GM21381 (cell line): Measurements from ENCODE around the gene ABHD6.
"Not testable (repeated sequence)": the region's sequence is repeated elsewhere in the genome, so short reads cannot be mapped to it uniquely, and the experiment has no call there.

ENCODE experiments used
- ATAC-seq: cut with Tn5 transposase; IDR thresholded peaks from one replicate; pipeline ENCODE4 v1.9.1; 2021; ENCODE audit warnings: mild to moderate bottlenecking, moderate library complexity; ENCODE audit not compliant: unreplicated experiment

Gene ABHD6

GRCh38 chr3:58209933-58210332 lies 27.7 kb upstream of the ABHD6 start:
- ATAC-seq = no peak

- no peak for ATAC-seq
These were observed 26.7 kb upstream of the ABHD6 start, which contains the start of gene DNASE1L3 for GRCh38 chr3:58210761-58211460. TSS of gene DNASE1L3 (minus strand) at chr3:58210972. CDS start at chr3:58210906, 66 bp downstream.

GRCh38 chr3:58214484-58215316 lies 22.9 kb upstream of the ABHD6 start:
- peak; percentile 74 for ATAC-seq

GRCh38 chr3:58215317-58216025 lies 22.1 kb upstream of the ABHD6 start:
- ATAC-seq = no peak

- ATAC-seq = no peak
These were observed 20.9 kb upstream of the ABHD6 start for GRCh38 chr3:58216496-58217195.

- ATAC-seq = peak; percentile 34
These were observed 20.3 kb upstream of the ABHD6 start for GRCh38 chr3:58217209-58217811.

GRCh38 chr3:58218904-58219303 lies 18.7 kb upstream of the ABHD6 start:
- no peak for ATAC-seq

- no peak for ATAC-seq
These were observed 15.3 kb upstream of the ABHD6 start for GRCh38 chr3:58222161-58222724.

- ATAC-seq = no peak
These were observed 13.7 kb upstream of the ABHD6 start for GRCh38 chr3:58223855-58224254.

GRCh38 chr3:58227933-58228332 lies 9.7 kb upstream of the ABHD6 start:
- ATAC-seq = not testable (repeated sequence)

GRCh38 chr3:58230876-58231552 lies 6.6 kb upstream of the ABHD6 start:
- no peak for ATAC-seq

GRCh38 chr3:58231666-58232065 lies 5.9 kb upstream of the ABHD6 start:
- no peak for ATAC-seq

- no peak for ATAC-seq
These were observed 3.1 kb upstream of the ABHD6 start for GRCh38 chr3:58234516-58234931.

GRCh38 chr3:58235970-58236369 lies 1.6 kb upstream of the ABHD6 start:
- ATAC-seq = no peak

- no peak for ATAC-seq
These were observed 910 bp upstream of the ABHD6 start for GRCh38 chr3:58236527-58237237.

GRCh38 chr3:58237941-58238681 lies 519 bp downstream of the ABHD6 start:
- peak; percentile 29 for ATAC-seq

- no peak for ATAC-seq
These were observed 1.2 kb downstream of the ABHD6 start for GRCh38 chr3:58238830-58239229.
